ENCODE results near the gene KCNF1.

- TF ChIP-seq MAX (CRISPR knock-in tag; IDR thresholded peaks at IDR 0.05) (no peak), CTCF (IDR thresholded peaks at IDR 0.05) (no peak)
Observed at GRCh38 chr2:10940596-10940995, 28.9 kb downstream of the KCNF1 start.
